Right cardiac atrium (tissue), 5 donors: ENCODE measurements around the gene OVCH2. TPM values are rescaled to one million over a fixed set of nuclear protein-coding genes. Genes with fewer than 3 reads are reported as not detected.
"Not testable (repeated sequence)": the region's sequence is repeated elsewhere in the genome, so short reads cannot be mapped to it uniquely, and the experiment has no call there.

Experiments
- ATAC-seq, 2 donors: fragments of 200-7000 bp; cut with Tn5 transposase; one replicate each; pipeline versions ENCODE4 v1.8.0 to v1.9.1; 2020; ENCODE audit warnings: moderate library complexity in 2 of 2, mild to moderate bottlenecking in 1 of 2
- DNase-seq, 3 donors: peaks; one replicate each; pipeline ENCODE4 v3.0.0-alpha.2; 2020
- H3K27ac ChIP-seq: one replicate; pipeline ENCODE4 v1.5.1; 2013; ENCODE audit warnings: mild to moderate bottlenecking, low read length, control low read depth, moderate library complexity
- H3K27me3 ChIP-seq: one replicate; pipeline ENCODE4 v1.6.1; 2013; ENCODE audit not compliant: control insufficient read depth, insufficient read depth
- H3K4me1 ChIP-seq: one replicate; pipeline ENCODE4 v1.6.1; 2013; ENCODE audit warnings: low read length; ENCODE audit not compliant: control insufficient read depth, insufficient read depth
- H3K4me3 ChIP-seq: one replicate; pipeline ENCODE4 v1.5.1; 2013; ENCODE audit warnings: low read length, control low read depth
- H3K9me3 ChIP-seq: one replicate; pipeline ENCODE4 v1.6.1; 2013; ENCODE audit warnings: low read length; ENCODE audit not compliant: control insufficient read depth
- WGBS: extraction: QIAGEN DNeasy Blood & Tissue Kit; methylation state at CpG from one replicate; pipeline ENCODE4 v1.1.7; 2013; 5-methylcytosine and 5-hydroxymethylcytosine counted together
- intact Hi-C, 4 donors: fragments of 100-400 bp; cut with DNase I; formaldehyde crosslinking; loops; one replicate each; pipeline versions ENCODE4 v1.11.0 to v1.14.0; 2022 to 2023
- polyA plus RNA-seq: library from polyadenylated mRNA; stranded (reverse); fragments of 200-250 nt; gene quantifications from one replicate; pipeline ENCODE4 v1.2.3, GENCODE V29; 2013
- total RNA-seq, 4 donors: library from RNA; stranded (reverse); fragmentation: NEBNext Ultra II Directional; extraction: Animal tissue kit (Norgen Biotek cat#: 25700); gene quantifications; one replicate each; pipeline ENCODE4 v1.2.1, GENCODE V29; 2021
- donor health status: healthy with polysubstance abuse.
- donor health status: DM: no; HTN: yes; CAD: no.
- donor health status: DM: no; HTN: no; CAD: no.
- donor health status: DM: no; HTN: yes; CAD: no; lungs with severe emphysema.
- donor health status: DM: yes; HTN: yes; CAD: no.

Gene OVCH2
- total and polyA plus RNA-seq, 5 donors = not detected

- WGBS = 82% methylated on average over 10 of the region's 10 CpGs
- H3K27ac ChIP-seq = no peak overlapping the region
- intact Hi-C loops = no loop called here
- DNase-seq = no peak
- H3K9me3 ChIP-seq = no peaks in the 10 kb centered on the region
- ATAC-seq = no peak
- H3K27me3 ChIP-seq = no peaks in the 10 kb centered on the region
- H3K4me3 ChIP-seq = no peak overlapping the region
- peaks cover 4% of the 10 kb centered on the region for H3K4me1 ChIP-seq
These were observed 34.7 kb downstream of the OVCH2 start for GRCh38 chr11:7671347-7672215.

- DNase-seq = no peak
- intact Hi-C loops = no loop called here
- 76% methylated on average over 4 of the region's 4 CpGs for WGBS
- Histone ChIP-seq H3K27me3 (no peaks in the 10 kb centered on the region), H3K27ac (no peak overlapping the region), H3K4me3 (no peak overlapping the region), H3K4me1 (peaks cover 4% of the 10 kb centered on the region), H3K9me3 (no peaks in the 10 kb centered on the region)
- no peak for ATAC-seq
These were observed 35.6 kb downstream of the OVCH2 start for GRCh38 chr11:7670641-7671040.

GRCh38 chr11:7668911-7669310 is 37.4 kb downstream of the OVCH2 start:
- no peaks in the 10 kb centered on the region for H3K9me3 ChIP-seq
- H3K4me1 ChIP-seq = peaks cover 4% of the 10 kb centered on the region
- WGBS = 68% methylated on average over 5 of the region's 5 CpGs
- intact Hi-C loops = loop anchor here in 2 of 4 donors (5.0 kb wide), 1 partner anchor 97 kb away; no protein-coding TSS in a partner anchor
- DNase-seq (no peak), ATAC-seq (no peak)
- no peak overlapping the region for H3K4me3 ChIP-seq
- H3K27me3 ChIP-seq = no peaks in the 10 kb centered on the region
- no peak overlapping the region for H3K27ac ChIP-seq

- H3K4me3 ChIP-seq = no peak overlapping the region
- 72% methylated on average over 7 of the region's 7 CpGs for WGBS
- DNase-seq (no peak), ATAC-seq (no peak)
- peaks cover 4% of the 10 kb centered on the region for H3K4me1 ChIP-seq
- H3K27ac ChIP-seq = no peak overlapping the region
- intact Hi-C loops = loop anchor here in 2 of 4 donors (5.0 kb wide), 1 partner anchor 96 kb away; no protein-coding TSS in a partner anchor
- H3K27me3 ChIP-seq = no peaks in the 10 kb centered on the region
- no peaks in the 10 kb centered on the region for H3K9me3 ChIP-seq
These were observed 37.8 kb downstream of the OVCH2 start for GRCh38 chr11:7668464-7668863.

- intact Hi-C loops = loop anchor here in 2 of 4 donors (5.0 kb wide), 1 partner anchor 95 kb away; no protein-coding TSS in a partner anchor
- Histone ChIP-seq H3K27ac (no peak overlapping the region), H3K27me3 (no peaks in the 10 kb centered on the region), H3K4me1 (no peaks in the 10 kb centered on the region), H3K4me3 (no peak overlapping the region), H3K9me3 (no peaks in the 10 kb centered on the region)
- no peak for DNase-seq
- 88% methylated on average over 2 of the region's 2 CpGs for WGBS
- ATAC-seq = no peak
These were observed 38.8 kb downstream of the OVCH2 start for GRCh38 chr11:7667460-7667859.

GRCh38 chr11:7666292-7666866 is 39.9 kb downstream of the OVCH2 start:
- DNase-seq (no peak), ATAC-seq (no peak)
- no peak overlapping the region for H3K4me3 ChIP-seq
- intact Hi-C loops = loop anchor here in 2 of 4 donors (5.0 kb wide), 1 partner anchor 94 kb away; no protein-coding TSS in a partner anchor
- H3K4me1 ChIP-seq = no peaks in the 10 kb centered on the region
- no peaks in the 10 kb centered on the region for H3K9me3 ChIP-seq
- 82% methylated on average over 7 of the region's 7 CpGs for WGBS
- no peaks in the 10 kb centered on the region for H3K27me3 ChIP-seq
- H3K27ac ChIP-seq = no peak overlapping the region

GRCh38 chr11:7665473-7666291 is 40.6 kb downstream of the OVCH2 start:
- H3K27me3 ChIP-seq = no peaks in the 10 kb centered on the region
- DNase-seq (peak; percentile 75 to 86 (median 85)), ATAC-seq (peak; percentile 90 to 95)
- H3K4me1 ChIP-seq = no peaks in the 10 kb centered on the region
- intact Hi-C loops = loop anchor here in 2 of 4 donors (5.0 kb wide), 1 partner anchor 93 kb away; no protein-coding TSS in a partner anchor
- H3K9me3 ChIP-seq = no peaks in the 10 kb centered on the region
- no peak overlapping the region for H3K4me3 ChIP-seq
- no peak overlapping the region for H3K27ac ChIP-seq
- 57% methylated on average over 20 of the region's 20 CpGs for WGBS

- 83% methylated on average over 6 of the region's 6 CpGs for WGBS
- intact Hi-C loops = loop anchor here in 2 of 4 donors (5.0 kb wide), 1 partner anchor 93 kb away; no protein-coding TSS in a partner anchor
- DNase-seq = no peak
- Histone ChIP-seq H3K27ac (no peak overlapping the region), H3K4me1 (no peaks in the 10 kb centered on the region), H3K4me3 (no peak overlapping the region), H3K27me3 (no peaks in the 10 kb centered on the region), H3K9me3 (no peaks in the 10 kb centered on the region)
- ATAC-seq = no peak
These were observed 41.4 kb downstream of the OVCH2 start for GRCh38 chr11:7664867-7665266.

GRCh38 chr11:7663531-7663930 is 42.7 kb downstream of the OVCH2 start:
- DNase-seq, intact Hi-C loops, H3K9me3 ChIP-seq, ATAC-seq, H3K27ac ChIP-seq, H3K27me3 ChIP-seq, H3K4me3 ChIP-seq, H3K4me1 ChIP-seq: not testable (repeated sequence)
- WGBS = 89% methylated on average over 16 of the region's 16 CpGs

- WGBS = 53% methylated on average over 15 of the region's 15 CpGs
- intact Hi-C loops = loop anchor here in 2 of 4 donors (1.0 to 5.0 kb wide), 2 partner anchors 85 to 86 kb away; no protein-coding TSS in a partner anchor
These were observed 48.8 kb downstream of the OVCH2 start for GRCh38 chr11:7657306-7658025.

More at GRCh38 chr11:7657306-7658025, 48.8 kb downstream of the OVCH2 start:
- H3K4me1 ChIP-seq = no peaks in the 10 kb centered on the region
- no peak overlapping the region for H3K4me3 ChIP-seq
- H3K27me3 ChIP-seq = no peaks in the 10 kb centered on the region
- H3K27ac ChIP-seq = no peak overlapping the region
- no peaks in the 10 kb centered on the region for H3K9me3 ChIP-seq
- ATAC-seq (peak; percentile 95 to 97), DNase-seq (peak; percentile 69 to 84 (median 73))
